Measurements from ENCODE around the gene OXLD1. TPM values are rescaled to one million over a fixed set of nuclear protein-coding genes. Genes with fewer than 3 reads are reported as not detected.

Gene OXLD1
- total and polyA plus RNA-seq, 10 of the 15 experiments (the other 5 are each of a cell fraction or from before 2014, with no cell fraction given) = 4.6 to 89.5 (median 39.8) TPM

GRCh38 chr17:81647640-81648012 lies 18.8 kb downstream of the OXLD1 start:
- no peak for ATAC-seq
- no TSS peak for BruUV-seq (replicated peaks)
- no peak for FAIRE-seq
- no peaks in the 10 kb centered on the region for H3K4me1 ChIP-seq (ENCODE audit: control insufficient read depth, insufficient read depth, low read length)
- no peaks in the 10 kb centered on the region; a peak in 2 of 4 replicates for H3K27me3 ChIP-seq (replicated peaks in 1 of 2; ENCODE audit: control insufficient read depth in 2 of 2, insufficient read depth in 2 of 2, low read length in 1 of 2)
- 82% methylated on average over 21 of the region's 21 CpGs for WGBS (ENCODE audit: insufficient coverage, insufficient replicate concordance, low lambda C conversion rate, missing lambda C conversion rate)
- ChIA-PET CTCF (no interaction called here), POLR2A (no interaction called here), SMC1A (ENCODE audit: uncharacterized antibody, unreplicated experiment) (no interaction called here), RAD21 (ENCODE audit: unreplicated experiment) (no interaction called here)
- H2AFZ ChIP-seq (ENCODE audit: control insufficient read depth, low read depth, low read length) = no peak overlapping the region
- H3K79me2 ChIP-seq (ENCODE audit: control insufficient read depth, insufficient read depth, low read length) = no peaks in the 10 kb centered on the region
- H3K9me3 ChIP-seq (replicated peaks; ENCODE audit: control insufficient read depth, insufficient read depth, low read length) = peaks cover 6% of the 10 kb centered on the region; the same call in 2 of the 3 replicates
- no peaks in the 10 kb centered on the region for H3K36me3 ChIP-seq (ENCODE audit: control insufficient read depth in 2 of 2, insufficient read depth in 2 of 2, low read length in 1 of 2)
- H4K20me1 ChIP-seq (ENCODE audit: control insufficient read depth, insufficient read depth) = no peaks in the 10 kb centered on the region
- H3K27ac ChIP-seq (ENCODE audit: control insufficient read depth, insufficient read depth) = no peak overlapping the region
- in situ Hi-C loops (cut with MboI) = no loop called here
- H3K4me2 ChIP-seq (ENCODE audit: control insufficient read depth, insufficient read depth) = no peak overlapping the region
- TF ChIP-seq EGR1 (IDR thresholded peaks at IDR 0.05; ENCODE audit: borderline replicate concordance in 1 of 2, low read depth in 2 of 2, low read length in 2 of 2) = no peak
- no peak for TF ChIP-seq IRF5 (IDR thresholded peaks at IDR 0.05; ENCODE audit: borderline replicate concordance)
- TF ChIP-seq NR2F1 (conservative IDR thresholded peaks at IDR 0.05) = no peak
- TF ChIP-seq BHLHE40 (IDR thresholded peaks at IDR 0.05; ENCODE audit: borderline replicate concordance in 1 of 2, low read depth in 2 of 2, low read length in 1 of 2) = no peak
- TF ChIP-seq ZNF592 (IDR thresholded peaks at IDR 0.05) = no peak
- no peak for TF ChIP-seq NKRF (conservative IDR thresholded peaks at IDR 0.05)
- no peak for TF ChIP-seq BCL11A (IDR thresholded peaks at IDR 0.05; ENCODE audit: low read depth, low read length)
- no peak for TF ChIP-seq SPI1 (IDR thresholded peaks at IDR 0.05; ENCODE audit: borderline replicate concordance, insufficient read depth, low read depth, low read length)
- TF ChIP-seq SIN3A (IDR thresholded peaks at IDR 0.05; ENCODE audit: low read depth, low read length) = no peak
- no peak for TF ChIP-seq NFIC (IDR thresholded peaks at IDR 0.05; ENCODE audit: low read depth, low read length)
- no peak for TF ChIP-seq NR2C1 (IDR thresholded peaks at IDR 0.05)
- no peak for TF ChIP-seq PBX3 (IDR thresholded peaks at IDR 0.05; ENCODE audit: insufficient replicate concordance, low read depth, low read length)
- TF ChIP-seq CREB1 (IDR thresholded peaks at IDR 0.05; ENCODE audit: low read depth) = no peak
- no peak overlapping the region for H3K4me3 ChIP-seq
- intact Hi-C loops (cut with micrococcal nuclease; ENCODE audit: unreplicated experiment) = no loop called here
- no peak overlapping the region for H3K9ac ChIP-seq (ENCODE audit: control insufficient read depth, insufficient read depth, low read length)
- no peak for DNase-seq (ENCODE audit: low read depth, low spot score)

All from GM12878 (cell line).